ENCODE data around the gene ZNF710.

DNA sequence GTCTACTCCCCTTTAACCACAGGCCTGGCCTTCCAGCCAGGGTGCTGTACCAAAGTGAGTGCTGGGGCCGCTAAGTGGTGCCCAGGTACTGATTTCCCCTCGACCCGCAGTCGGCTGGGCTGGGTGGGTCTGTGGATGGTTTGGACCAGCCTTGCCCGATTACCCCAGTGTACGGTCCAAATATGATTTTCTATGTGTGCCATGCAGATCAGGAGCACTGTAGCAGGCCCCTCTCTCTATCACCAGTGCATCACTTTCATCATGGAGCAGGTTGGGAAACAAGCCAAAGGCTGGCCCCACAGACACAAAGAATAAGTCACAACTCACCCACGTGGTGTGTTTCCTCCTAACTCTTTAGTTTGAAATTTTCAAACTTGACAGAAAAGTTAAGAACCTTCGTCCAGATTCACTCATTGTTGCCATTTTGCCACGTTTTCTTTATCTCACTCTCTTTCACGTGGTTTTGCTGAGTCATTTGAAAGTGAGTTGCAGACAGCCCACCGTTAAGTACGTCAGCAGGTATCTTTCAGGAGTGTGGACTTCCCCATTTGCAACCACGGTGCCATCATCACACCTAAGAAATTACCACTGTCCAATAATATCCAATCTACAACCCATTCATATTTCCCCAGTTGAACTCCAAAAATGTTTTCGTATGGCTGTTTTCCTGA is 37.0 kb downstream of the ZNF710 start:
- TF ChIP-seq, protein P1, sequence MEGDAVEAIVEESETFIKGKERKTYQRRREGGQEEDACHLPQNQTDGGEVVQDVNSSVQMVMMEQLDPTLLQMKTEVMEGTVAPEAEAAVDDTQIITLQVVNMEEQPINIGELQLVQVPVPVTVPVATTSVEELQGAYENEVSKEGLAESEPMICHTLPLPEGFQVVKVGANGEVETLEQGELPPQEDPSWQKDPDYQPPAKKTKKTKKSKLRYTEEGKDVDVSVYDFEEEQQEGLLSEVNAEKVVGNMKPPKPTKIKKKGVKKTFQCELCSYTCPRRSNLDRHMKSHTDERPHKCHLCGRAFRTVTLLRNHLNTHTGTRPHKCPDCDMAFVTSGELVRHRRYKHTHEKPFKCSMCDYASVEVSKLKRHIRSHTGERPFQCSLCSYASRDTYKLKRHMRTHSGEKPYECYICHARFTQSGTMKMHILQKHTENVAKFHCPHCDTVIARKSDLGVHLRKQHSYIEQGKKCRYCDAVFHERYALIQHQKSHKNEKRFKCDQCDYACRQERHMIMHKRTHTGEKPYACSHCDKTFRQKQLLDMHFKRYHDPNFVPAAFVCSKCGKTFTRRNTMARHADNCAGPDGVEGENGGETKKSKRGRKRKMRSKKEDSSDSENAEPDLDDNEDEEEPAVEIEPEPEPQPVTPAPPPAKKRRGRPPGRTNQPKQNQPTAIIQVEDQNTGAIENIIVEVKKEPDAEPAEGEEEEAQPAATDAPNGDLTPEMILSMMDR (IDR thresholded peaks at IDR 0.05 in 8 of 11, conservative IDR thresholded peaks at IDR 0.05 in 3 of 11), result no peak
- TF ChIP-seq POLR2A (IDR thresholded peaks at IDR 0.05), result no peak
